GM19351 (cell line): ENCODE measurements around the gene SDF4.

Source experiments
- ATAC-seq: cut with Tn5 transposase; IDR thresholded peaks from one replicate; pipeline ENCODE4 v1.9.1; 2021; ENCODE audit warnings: mild to moderate bottlenecking, moderate library complexity; ENCODE audit not compliant: unreplicated experiment

SDF4 gene

DNA sequence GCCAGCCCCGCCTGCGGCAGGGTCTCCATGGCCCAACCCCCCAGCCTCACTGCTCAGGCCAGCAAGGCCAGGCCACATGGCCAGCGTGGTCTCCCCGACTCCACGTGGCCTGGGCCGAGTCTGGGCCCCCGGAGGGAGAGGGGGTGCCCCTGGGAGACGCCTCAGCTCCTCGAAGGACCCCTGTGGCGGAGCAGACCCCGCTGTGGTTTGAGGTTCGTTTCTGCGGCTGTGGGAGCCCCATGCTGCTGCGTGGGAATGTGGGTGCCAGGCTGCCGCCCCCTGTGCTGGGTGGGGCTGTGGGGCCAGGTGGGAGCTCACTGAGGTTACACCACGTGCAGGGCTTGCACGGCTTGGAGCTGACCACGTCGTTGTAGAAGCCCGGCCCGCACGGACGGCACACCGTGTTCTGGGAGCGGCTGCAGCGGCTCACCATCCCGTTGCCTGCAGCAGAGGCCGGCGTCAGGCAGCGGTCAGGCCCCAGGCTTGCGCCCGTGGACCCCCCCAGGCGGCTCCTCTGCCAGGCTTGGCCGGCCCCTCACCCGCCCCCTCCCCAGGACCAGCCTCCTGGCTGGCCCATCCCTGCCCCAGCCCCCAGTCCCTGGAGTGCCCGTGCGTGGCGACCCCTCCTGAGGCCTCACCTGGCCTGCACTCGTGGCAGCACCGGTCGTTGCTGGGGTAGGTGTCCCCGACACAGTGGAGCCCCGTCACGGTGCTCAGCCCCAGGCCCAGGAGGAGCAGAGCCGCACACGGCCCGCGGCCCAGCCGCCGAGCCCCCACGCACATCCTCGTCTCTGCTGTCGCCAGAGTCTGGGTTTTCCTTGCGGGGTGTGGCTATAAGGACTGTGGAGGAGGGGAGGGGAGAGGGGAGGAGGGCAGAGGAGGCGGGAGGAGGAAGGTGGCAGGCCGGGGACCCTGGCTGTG, 18.2 kb downstream of the SDF4 start, which contains the start of gene TNFRSF4:
TNFRSF4 (minus strand) TSS at position 809 of the 921 bp plus-strand sequence; CDS start at position 783, 26 bp downstream.
- ATAC-seq = no peak

DNA sequence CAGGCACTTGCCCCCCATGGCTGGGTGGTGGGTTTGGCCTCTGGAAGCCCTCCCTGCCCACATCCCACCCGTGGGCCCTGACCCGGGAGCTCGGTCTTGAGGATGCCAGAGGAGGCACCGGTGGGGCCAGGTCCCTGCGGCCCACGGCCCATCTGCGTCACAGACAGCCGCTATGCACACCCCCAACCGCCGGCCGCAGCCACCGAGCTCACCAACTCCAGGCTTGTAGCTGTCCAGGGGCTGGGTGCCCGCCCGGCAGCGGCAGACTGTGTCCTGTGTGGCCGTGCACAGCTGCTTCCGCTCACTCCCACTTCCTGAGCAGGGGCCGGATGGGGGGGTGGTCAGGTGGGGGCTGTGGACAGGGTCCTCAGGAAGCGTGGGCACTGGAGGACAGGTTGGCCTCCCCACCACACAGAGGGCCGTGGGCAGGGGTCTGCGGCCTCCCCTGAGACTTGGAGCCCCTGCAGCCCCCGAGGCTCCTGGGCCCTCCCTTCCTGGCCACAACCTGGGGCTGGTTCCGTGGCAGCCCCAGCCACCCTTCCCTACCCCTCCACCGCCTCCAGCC, 18.9 kb downstream of the SDF4 start:
- no peak for ATAC-seq

DNA sequence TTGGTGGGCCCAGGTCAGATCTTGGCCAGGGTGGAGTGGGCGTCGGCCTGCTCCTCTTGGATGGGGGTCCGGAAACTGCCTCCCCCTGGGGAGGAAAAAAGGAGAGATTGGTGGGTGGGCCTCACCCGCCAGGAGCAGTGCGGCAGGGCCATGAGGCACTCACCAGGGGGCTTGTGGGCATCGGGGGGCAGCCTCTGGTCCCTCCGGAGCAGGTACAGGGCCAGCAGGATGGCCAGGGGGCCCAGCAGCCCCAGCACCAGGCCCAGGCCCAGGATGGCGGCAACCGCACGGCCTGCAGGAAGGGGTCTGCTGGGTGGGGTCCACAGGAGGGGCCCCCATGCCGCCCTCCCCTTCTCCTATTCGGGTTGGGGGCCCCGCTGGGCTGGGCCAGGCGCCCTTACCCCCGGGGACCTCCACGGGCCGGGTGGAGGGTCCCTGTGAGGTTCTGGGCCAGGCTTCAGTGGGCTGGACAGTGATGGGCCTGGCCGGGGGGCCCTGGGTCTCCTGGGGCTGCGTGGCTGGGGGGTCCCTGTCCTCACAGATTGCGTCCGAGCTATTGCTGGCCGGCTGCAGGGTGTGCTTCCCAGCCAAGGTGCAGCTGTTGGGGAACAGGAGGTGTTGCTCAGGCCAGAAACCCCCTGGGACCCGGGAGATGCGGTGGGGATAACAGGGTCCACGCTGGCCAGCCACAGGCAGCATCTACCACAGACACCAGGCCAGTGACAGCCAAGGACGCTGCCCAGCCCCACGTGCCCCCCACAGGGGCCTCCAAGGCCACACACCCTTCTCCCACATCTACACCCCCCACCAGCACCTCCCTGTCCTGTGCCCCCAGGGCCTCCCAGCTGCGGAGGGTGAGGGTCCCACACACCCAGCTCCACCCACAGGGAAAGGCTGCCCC, 20.0 kb downstream of the SDF4 start:
- no peak for ATAC-seq

DNA sequence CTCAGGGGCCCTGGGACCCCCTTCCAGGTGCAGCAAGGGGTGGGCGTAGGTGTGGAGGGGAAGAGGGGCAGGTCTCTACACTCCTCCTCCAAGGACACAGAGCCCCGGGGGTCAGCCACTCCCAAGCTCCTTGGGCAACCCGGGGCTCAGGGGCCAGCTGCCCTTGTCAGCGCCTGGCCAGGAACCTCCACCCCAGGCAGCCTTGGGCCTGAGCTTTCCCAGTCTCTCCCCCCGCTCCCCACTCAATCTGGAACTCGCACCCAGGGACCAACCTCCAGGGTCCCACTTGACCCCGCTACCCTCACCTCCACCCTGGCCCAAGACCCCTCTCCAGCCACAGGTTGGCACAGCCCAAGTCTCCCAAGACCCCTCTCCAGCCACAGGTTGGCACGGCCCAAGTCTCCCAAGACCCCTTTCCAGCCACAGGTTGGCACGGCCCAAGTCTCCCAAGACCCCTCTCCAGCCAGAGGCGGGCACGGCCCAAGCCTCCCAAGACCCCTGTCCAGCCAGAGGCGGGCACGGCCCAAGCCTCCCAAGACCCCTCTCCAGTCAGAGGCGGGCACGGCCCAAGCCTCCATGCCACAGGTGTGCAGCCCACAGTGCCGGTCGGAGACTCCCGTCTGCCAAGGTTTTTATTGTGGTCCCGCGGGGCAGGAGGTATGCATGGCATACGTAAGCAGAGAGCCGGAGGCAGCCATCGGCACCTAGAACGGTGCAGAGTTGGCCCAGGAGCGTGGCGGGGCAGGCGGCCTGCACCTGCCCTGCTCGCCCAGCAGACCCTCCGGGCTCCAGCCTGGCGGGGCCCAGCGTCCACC, 20.9 kb downstream of the SDF4 start:
- ATAC-seq = no peak

DNA sequence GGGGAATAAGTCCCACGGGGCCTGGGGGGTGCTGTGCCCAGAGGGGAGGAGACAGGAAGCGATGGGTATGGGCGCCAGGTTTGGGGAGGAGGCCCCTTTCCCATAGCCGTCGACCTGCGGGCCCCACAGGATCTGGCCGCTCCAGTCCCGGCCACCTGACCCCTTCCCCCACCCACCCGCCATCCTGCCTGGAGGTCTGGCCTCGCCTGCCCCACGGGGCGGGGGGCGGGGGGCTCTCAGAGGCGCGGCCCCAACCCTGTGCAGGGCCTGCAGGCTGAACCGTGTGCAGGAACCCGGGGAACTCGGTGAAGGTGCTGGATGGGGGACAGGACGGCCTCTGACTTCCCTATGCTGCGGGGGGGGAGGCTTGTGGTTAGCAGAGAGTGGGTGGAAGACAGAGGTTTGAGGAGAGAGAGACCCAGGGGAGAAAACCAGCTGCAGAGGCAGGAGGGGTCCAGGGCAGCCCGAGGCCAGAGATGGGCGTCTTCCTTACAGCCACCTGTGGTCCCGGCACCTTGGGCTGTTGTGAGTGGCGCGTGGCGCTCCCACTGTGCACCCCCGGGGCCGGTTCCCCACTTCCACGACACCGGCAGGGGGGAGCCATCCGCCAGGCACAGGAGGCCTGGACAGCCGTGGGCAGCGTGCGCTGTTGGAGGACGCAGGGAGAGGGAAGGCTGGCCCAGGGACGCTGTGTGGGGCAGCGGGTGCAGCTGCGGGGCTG, 22.9 kb downstream of the SDF4 start:
- no peak for ATAC-seq

DNA sequence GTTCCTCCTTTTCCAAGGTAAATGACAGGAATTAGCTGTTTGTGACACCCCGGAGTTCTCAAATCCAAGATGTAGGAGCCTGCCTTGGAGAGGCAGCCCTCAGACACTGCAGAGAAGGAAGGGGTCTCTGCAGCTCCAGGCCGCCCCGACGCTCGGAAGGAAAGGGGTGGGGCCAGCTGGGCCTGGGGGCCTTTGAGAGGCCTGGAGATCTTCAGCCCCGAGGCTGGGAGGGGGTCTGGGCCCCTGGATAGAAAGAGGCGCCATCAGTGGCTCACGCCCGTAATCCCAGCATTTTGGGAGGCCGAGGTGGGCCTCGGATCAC, 24.3 kb downstream of the SDF4 start:
- no peak for ATAC-seq

DNA sequence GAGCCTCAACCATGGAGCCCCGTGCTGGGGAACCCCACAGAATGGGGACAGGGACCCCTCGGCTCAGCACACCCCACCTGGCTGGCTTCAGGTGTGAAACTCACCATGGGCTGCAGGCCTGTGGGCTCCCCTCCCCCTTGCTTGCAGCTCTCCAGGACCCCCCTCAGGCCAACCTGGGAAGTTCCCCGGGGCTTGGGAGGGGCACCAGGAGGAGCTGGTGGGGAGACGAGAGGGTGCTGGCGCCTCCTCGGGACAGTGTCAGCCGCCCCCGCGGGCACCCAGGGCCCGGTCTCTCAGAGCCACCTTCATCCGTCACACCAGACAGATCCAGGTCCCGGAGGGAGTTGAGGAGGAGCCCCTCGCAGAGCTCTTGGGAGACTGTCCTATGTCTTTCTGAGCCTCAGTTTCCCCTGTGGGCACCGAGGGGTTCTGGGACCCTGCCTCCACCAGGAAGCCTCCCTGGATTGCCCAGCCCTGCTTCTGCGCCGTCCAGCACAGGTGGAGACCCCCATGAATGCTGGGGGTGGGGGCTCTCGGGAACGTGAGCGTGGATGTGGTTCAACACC, 24.8 kb downstream of the SDF4 start:
- no peak for ATAC-seq

DNA sequence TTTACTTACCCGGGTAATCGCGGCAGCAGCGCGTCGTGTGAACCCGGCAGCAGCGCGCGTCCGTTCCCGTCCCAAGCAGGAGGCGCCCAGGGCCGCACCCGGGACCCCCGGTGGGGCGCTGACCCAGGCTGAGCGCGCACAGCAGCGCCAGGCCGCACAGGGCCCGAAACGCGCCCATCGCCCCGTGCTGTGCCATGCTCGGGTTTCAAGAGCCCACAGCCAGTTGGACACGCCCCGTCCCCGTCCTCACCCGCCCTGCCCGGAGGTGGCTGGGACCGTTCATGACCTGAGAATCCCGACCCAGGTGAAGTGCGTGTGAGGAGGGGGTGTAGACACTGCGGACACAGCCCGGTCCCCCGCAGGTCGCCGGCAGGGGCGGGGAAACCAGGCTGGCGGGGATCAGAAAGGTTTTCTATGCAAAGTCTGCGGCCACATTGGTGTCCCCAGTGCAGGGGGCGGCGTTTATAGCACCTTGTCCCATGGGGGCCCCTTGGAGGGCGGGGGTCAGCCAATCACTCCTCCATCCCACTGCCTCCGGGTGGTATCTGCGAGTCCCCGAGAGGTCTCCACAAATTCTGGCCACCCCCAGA, 25.3 kb downstream of the SDF4 start, which contains the start of gene TNFRSF18:
TNFRSF18 (minus strand) TSS at position 217 of the 590 bp plus-strand sequence; CDS start at position 196, 21 bp downstream.
- ATAC-seq = no peak

DNA sequence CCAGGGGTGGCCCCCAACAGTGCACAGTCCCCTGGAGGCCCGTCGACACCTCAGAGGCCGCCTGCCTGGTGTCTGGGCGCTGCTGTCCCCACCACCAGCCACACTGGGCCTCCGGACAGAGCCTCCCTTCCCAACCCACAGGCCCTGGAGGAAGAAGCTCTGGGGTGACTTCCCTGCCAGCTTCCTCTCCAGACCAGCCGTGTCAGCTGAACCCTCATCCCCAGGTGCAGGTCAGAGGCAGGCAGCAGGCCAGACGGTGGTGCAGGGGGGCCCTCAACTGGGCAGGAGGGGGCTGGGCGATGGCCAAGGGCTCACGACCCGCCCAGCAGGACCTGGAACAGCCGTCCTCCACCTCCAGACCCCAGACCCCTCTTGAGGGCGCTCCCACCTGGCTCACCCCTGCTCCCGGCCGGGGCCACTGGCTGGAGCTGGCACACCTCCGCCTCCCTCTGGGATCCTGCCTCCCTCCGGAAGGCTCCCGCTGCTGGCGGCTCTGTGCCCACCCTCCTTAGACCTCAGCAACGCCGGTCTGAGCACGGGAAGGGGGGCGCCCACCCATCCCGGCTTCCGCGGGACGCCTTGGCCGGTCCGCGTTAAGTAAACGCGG, 25.9 kb downstream of the SDF4 start:
- no peak for ATAC-seq

DNA sequence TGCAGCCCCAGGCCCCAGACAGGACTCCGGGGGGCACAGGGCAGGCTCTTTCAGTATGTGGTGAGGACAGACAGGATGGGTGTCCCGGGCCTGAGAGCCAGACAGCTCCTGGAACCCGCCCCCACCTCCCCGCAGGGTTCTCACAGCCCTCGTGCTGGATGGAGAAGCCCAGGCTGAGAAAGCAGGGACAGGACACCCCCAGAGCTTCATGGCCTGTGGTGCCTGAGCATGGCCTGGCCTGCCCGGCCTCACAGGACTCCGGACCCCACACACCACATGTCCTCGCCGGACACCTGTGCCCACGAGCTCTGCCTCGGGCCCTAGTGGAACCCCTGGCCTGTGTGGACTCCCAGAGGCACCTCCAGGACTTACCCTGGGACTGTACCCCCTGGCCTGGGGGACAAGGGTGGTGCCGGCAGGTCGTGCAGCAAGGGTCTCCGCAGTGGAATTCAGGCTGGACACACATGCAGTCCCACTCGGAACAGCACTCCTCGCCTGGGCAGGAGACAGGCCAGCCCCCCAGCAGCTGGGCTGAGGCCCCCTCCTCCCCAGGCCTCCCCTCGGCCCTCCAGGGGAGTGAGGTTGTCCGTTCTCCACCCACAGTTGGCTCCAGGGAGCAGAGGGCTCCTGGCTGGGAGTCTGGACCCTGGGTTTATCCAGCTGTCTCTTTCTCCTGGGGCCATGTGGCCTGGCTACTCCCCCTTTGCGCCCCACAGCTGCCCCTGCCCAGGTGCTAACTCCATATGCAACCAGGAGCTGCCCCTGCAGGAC, 26.6 kb downstream of the SDF4 start:
- ATAC-seq = no peak

DNA sequence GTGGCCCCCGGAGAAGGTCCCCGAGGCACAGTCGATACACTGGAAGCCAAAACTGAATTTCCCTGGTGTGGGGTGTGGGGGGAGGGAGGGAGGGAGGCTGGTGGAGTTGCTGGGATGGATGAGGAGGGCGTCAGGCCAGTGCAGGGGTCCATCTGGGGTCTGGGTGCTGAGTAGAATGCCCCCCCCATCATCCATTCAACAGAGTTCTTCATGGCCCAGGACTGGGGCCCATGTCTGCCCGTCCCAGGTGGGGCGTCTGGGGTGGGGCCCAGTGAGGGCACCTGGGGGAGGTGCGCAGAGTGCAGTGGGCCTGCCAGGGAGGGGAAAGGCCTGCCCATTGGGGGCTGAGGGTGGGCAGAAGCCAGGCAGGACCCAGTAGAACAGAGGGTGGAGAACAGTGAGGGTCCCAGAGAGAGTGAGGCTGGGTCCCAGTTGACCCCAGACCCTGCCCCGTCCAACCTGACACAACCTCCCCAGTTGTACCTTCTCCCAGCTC, 27.3 kb downstream of the SDF4 start:
- ATAC-seq = no peak

DNA sequence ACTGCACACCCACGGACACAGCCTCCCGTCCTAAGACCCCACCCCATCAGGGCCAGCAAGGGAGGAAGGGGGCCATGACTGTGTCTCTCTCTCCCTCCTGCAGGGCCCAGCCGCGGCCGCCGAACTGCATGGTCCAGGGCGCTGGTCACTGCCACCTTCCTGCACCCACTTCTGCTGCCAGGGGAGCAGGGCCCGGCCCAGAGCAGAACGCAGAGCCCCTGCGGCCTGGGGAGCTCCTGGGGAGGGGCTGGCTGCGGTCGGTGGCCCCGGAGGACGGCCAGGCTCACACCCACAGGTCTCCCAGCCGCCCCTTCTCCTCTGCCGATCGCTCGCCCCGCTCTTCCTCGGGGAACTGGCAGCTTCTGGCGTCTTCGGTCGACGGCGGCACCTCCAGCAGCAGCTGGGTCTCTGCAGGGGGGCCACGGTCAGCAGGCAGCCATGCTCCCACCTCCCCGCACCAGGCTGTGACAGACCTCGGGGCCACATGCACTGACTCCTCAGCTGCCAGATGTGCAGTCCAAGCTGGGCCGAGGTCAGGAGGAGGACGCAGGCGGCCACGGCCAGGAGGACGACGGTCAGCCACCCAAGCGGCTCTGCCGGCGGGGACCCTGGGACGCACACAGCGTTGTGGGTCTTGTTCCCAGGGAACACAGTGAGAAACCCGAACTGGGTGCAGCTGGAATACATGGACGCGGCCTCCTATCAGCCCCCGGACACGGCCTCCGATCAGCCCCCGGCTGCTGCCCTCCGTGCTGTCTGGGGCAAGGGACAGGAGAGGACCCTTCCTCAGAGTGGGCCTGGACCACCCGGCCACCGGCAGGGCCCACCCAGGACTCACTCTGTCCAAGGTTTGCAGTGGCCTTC, 28.0 kb downstream of the SDF4 start:
- ATAC-seq = no peak

DNA sequence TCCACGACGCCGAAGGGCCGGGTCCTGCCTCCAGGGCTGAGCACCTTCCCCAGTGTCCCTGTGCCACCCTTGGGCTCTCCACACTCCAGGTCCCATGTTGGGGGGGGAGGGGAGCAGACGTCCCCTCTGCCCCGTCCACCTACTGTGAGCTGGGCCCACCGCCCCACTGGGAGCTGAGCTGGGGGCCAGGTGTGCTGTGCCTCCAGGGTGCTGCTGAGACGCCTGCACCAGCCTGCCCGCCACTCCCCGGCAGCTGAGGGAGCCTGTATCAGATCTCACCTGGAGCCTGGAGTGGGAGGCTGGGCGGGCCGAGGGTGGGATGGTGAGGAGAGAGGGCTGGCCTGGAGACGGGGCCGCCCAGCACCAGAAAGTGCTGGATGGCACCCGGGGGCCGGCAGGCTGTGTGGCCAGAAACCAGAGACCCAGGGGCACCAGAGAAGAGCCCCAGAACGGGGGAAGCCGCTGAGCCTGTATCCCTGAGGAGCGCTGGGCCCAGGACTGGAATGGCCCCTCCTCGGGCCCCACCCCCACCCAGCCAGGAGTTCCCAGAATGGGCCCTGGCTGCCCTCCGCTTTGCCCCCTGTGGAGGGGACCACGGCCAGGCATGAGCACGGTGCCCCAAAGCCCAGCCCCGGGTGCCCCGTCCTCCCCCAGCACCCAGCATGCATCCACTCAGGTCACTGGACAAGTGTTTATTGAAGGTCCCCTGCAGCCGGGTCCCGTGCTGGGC, 28.8 kb downstream of the SDF4 start:
- no peak for ATAC-seq

DNA sequence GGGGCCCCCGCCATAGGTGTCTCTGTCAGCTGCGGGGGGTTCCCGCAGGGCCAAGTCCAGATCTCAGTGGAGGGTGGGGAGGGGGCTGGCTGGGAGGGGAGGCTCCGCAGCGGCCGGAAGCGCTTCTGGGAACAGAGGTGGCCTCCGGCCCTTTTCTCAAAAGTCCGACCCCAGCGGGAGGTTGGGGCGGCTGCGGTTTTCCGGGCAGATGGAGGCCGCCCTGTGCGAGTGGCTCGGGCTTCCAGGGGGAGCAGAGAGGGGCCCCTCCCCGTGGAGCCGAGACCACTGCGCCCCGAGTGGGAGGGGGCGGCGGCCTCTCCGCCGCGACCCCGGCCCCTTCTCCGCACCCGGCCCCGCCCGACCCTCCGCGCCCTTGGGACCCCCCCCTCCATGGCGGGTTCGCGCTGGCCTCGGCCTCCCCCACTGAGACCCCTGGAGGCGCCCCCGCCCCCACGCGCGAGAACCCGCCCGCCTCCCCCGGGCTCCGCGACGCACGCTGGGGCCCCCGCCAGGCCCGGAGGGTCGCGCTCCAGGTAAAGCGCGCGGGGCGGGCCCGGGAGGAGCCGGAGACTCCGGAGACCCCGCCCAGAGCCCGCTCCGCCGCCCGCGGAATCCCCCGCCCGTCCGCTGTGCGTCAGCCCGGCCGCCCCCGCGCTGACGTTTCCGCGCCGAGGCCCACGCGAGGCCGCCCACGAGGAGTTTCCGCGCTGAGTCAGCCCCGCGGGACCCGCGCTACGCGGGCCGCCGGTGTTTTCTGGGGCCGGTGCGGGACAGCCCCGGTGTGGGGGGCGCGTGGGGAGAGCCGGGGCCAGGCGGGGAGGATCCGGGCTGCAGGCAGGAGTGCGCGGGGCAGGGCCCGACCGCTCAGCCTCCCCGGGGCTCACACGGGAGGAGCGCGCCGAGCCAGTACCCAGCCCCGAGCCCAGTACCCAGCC, 30.7 kb downstream of the SDF4 start:
- no peak for ATAC-seq
